C4-2B (cell line): ENCODE results near the gene RCOR1.

Experiments
- H3K27ac ChIP-seq: fragments of 450-650 bp; 2 replicates; pipeline ENCODE4 v1.5.1; 2017
- CTCF ChIP-seq: fragments of 450-650 bp; conservative IDR thresholded peaks from 2 replicates; pipeline ENCODE4 v1.5.1; 2017; ENCODE audit warnings: mild to moderate bottlenecking
- ZFX ChIP-seq: fragments of 450-650 bp; IDR thresholded peaks from 2 replicates; pipeline ENCODE4 v1.6.1; 2017

Gene RCOR1

GRCh38 chr14:102581193-102581592, 11.3 kb upstream of the RCOR1 start:
- TF ChIP-seq CTCF (no peak), ZFX (no peak)
- no peak overlapping the region for H3K27ac ChIP-seq

GRCh38 chr14:102583726-102584125, 8.7 kb upstream of the RCOR1 start:
- TF ChIP-seq ZFX (no peak), CTCF (no peak)

GRCh38 chr14:102584871-102585869, 7.3 kb upstream of the RCOR1 start:
- no peak for TF ChIP-seq CTCF
- no peak for TF ChIP-seq ZFX
- H3K27ac ChIP-seq: no peak overlapping the region

More at GRCh38 chr14:102583726-102584125, 8.7 kb upstream of the RCOR1 start:
- H3K27ac ChIP-seq: no peak overlapping the region

GRCh38 chr14:102586420-102587104, 5.9 kb upstream of the RCOR1 start:
- TF ChIP-seq CTCF (no peak), ZFX (no peak)
- H3K27ac ChIP-seq: no peak overlapping the region

- TF ChIP-seq ZFX (no peak), CTCF (no peak)
- H3K27ac ChIP-seq: no peak overlapping the region
Observed at GRCh38 chr14:102588821-102589220, 3.6 kb upstream of the RCOR1 start.

GRCh38 chr14:102589761-102590290, 2.6 kb upstream of the RCOR1 start:
- H3K27ac ChIP-seq: no peak overlapping the region
- no peak for TF ChIP-seq CTCF
- no peak for TF ChIP-seq ZFX

GRCh38 chr14:102590667-102591099, 1.8 kb upstream of the RCOR1 start:
- no peak overlapping the region for H3K27ac ChIP-seq
- TF ChIP-seq CTCF: no peak
